ENCODE measurements around the gene CNOT2.

DNA sequence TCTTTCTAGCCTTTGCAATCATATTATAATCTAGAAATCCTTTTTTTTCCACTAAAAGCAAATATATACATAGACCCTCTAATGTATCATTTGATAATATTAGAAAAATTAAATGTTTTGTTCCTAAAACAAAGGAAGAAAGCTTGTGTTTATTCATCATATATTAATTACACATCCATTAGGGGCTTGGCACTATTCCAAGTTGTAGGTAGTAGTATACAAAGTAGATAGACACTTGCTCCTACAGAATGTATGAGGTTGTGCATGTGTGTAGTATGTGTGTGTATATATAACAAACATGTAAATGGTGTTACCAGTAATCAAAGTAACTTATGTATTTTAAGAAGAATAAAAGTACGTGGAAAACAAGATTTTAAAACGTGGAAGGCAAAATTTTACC is 107.8 kb downstream of the CNOT2 start:
- TF ChIP-seq, protein P1, sequence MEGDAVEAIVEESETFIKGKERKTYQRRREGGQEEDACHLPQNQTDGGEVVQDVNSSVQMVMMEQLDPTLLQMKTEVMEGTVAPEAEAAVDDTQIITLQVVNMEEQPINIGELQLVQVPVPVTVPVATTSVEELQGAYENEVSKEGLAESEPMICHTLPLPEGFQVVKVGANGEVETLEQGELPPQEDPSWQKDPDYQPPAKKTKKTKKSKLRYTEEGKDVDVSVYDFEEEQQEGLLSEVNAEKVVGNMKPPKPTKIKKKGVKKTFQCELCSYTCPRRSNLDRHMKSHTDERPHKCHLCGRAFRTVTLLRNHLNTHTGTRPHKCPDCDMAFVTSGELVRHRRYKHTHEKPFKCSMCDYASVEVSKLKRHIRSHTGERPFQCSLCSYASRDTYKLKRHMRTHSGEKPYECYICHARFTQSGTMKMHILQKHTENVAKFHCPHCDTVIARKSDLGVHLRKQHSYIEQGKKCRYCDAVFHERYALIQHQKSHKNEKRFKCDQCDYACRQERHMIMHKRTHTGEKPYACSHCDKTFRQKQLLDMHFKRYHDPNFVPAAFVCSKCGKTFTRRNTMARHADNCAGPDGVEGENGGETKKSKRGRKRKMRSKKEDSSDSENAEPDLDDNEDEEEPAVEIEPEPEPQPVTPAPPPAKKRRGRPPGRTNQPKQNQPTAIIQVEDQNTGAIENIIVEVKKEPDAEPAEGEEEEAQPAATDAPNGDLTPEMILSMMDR (IDR thresholded peaks at IDR 0.05): no peak
- TF ChIP-seq POLR2A (IDR thresholded peaks at IDR 0.05): no peak

Data from Peyer's patch (tissue), 4 donors.